GM10248 (cell line): Measurements from ENCODE around the gene SH2D3C.

Experiments used
- CTCF ChIA-PET: fragments of 300-600 bp; sonication (Branson Sonifier 250); formaldehyde crosslinking; extraction: SDS; loops from one replicate; lab custom pipeline; 2021; ENCODE audit warnings: antibody characterized with exemption; lab: Yijun Ruan, JAX
- POLR2A ChIA-PET: fragments of 350-650 bp; sonication (Branson Sonifier 250); formaldehyde crosslinking; extraction: SDS; loops from one replicate; lab custom pipeline; 2020; ENCODE audit warnings: antibody characterized with exemption; lab: Yijun Ruan, JAX
- DNase-seq: peaks from one replicate; pipeline ENCODE4 v3.0.0; 2012; ENCODE audit errors: extremely low spot score
- CTCF ChIP-seq: IDR thresholded peaks from 2 replicates; pipeline ENCODE4 v1.5.1; 2012; ENCODE audit warnings: mild to moderate bottlenecking, low read depth; ENCODE audit errors: extremely low read depth, missing control alignments, control extremely low read depth

Gene SH2D3C

DNA sequence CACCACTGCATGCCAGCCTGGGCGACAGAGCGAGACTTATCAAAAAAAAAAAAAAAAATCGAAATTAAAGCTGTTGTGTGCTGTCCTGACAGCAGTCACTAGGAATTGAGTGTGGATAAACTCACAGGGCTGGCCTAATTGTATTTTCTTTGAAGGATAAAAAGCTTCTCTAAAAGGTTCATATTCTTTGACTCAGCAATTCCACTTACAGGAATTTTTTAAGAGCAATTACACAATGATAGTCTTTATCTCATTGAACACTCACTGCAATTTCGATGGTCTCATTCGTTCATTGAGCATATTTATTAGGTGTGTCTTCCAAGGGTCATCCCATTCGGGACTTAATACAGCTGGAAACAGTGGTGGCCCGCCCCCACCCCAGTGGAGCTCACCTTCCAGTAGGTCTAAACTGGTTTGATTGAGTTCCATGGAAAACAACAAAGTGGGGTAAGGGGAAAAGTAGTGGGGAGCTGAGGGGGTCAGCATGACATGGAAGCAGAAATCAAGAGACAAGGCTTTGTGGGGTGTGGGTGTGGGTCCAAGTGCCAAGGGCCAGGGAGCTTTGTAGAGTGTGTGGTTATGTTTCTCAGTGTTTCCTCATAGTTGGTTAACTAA, 14.1 kb upstream of the SH2D3C start:
- no peak for DNase-seq
- POLR2A ChIA-PET: interaction anchor here (0.6 to 1.6 kb wide), 3 partner anchors 10 to 124 kb away, joined by 4 to 6 read pairs (median 5); partner anchors contain the start of genes FPGS and ST6GALNAC4
- TF ChIP-seq CTCF: no peak
- CTCF ChIA-PET: interaction anchor here (0.8 to 2.1 kb wide), 10 partner anchors 8 to 130 kb away, joined by 3 to 9 read pairs (median 4); partner anchors contain the start of gene TOR2A

DNA sequence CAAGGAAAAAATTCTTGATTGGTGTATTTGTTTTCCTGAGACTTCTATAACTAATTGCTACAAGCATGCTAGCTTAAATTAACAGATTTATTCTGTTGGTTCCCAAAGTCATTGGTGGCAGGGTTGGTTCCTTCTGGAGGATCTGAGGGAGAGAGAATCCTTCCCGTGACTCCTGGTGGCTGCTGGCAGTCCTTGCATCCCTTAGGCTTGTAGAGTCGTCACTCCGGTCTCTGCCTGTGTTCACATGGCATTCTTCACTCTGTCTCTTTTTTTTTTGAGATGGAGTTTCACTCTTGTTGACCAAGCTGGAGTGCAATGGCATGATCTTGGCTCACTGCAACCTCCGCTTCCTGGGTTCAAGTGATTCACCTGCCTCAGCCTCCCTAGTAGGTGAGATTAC, 12.6 kb upstream of the SH2D3C start:
- POLR2A ChIA-PET: no interaction called here
- no peak for TF ChIP-seq CTCF
- CTCF ChIA-PET: interaction anchor here (0.6 to 1.9 kb wide), 2 partner anchors 56 to 1964 kb away, joined by 3 to 5 read pairs; partner anchors contain the start of gene TOR2A
- DNase-seq: no peak

DNA sequence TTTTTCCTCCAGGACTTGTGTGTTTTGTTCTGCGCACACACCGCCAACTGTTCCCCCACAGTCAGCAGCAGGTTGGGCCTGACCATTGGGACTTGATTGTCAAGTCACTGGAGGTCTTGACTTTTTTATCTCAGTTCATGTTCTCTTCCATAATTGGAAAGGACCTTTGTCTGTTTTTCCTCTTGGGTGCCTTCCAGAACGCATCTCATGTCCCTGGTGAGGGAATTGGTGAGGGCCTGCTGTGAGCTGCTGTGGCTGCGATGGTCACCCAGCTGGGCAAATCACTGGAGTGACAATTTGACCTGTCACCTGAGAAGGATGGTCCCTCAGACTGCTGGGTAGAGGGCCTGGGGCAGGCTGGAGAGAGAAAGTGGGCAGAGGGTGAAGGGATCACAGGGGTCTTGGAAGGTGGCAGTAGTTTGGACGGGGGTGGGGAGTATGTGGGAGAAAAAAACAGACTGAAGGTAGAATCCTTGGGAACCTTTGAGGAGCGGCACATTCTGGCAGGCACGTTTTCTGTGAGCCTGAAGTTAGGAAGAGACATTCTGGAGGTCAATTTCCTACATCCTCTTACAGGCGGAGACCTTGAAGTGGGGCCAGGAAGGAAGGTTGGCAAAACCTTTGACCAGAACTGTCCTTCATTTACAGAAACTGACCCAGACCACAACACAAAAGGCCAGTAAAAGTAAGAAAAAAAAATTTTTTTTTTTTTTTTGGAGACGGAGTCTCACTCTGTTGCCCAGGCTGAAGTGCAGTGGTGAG, 11.8 kb upstream of the SH2D3C start:
- TF ChIP-seq CTCF: no peak
- POLR2A ChIA-PET: no interaction called here
- DNase-seq: no peak
- CTCF ChIA-PET: interaction anchor here (1.9 kb wide), 1 partner anchor 56 kb away, joined by 5 read pairs; the partner anchor contains the start of gene TOR2A

DNA sequence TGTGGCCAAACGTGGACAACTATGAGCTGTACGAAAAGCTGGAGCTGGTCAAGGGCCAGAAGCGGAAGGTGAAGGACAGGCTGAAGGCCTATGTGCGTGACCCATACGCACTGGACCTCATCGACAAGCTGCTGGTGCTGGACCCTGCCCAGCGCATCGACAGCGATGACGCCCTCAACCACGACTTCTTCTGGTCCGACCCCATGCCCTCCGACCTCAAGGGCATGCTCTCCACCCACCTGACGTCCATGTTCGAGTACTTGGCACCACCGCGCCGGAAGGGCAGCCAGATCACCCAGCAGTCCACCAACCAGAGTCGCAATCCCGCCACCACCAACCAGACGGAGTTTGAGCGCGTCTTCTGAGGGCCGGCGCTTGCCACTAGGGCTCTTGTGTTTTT, 10.7 kb upstream of the SH2D3C start:
- POLR2A ChIA-PET: interaction anchor here (0.5 kb wide), 1 partner anchor 128 kb away, joined by 4 read pairs; the partner anchor contains the start of gene ST6GALNAC4
- CTCF ChIA-PET: interaction anchor here (1.9 to 5.8 kb wide), 4 partner anchors 9 to 132 kb away, joined by 6 to 25 read pairs (median 16); no protein-coding TSS in a partner anchor
- TF ChIP-seq CTCF: no peak

GRCh38 chr9:127788337-127789011, 10.0 kb upstream of the SH2D3C start:
- POLR2A ChIA-PET: no interaction called here
- TF ChIP-seq CTCF: no peak
- DNase-seq: no peak
- CTCF ChIA-PET: interaction anchor here (1.3 to 10.6 kb wide), 7 partner anchors 10 to 203 kb away, joined by 4 to 62 read pairs (median 10); partner anchors contain the start of gene TOR2A

More for the DNA sequence above, 10.7 kb upstream of the SH2D3C start:
- DNase-seq: no peak

DNA sequence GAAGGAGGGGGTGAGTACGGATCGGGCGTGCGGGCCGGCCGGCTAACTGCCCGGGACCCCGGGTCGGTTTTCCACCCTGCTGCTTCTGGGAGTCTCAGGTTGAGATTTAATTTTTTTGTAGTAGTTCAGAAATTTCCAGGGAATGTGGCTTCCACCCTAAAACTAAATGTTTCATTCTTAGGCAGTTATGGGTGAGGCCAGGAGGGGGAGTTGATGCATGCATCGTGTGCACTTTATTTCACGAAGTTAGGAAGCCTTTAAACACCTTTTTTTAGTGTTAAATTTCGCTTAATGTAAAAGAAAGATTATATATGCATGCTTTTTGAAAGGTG, 8.3 kb upstream of the SH2D3C start:
- peak; percentile 18 for TF ChIP-seq CTCF
- DNase-seq: no peak
- ChIA-PET POLR2A (interaction anchor here (0.6 kb wide), 1 partner anchor 14 kb away, joined by 3 read pairs; no protein-coding TSS in a partner anchor), CTCF (interaction anchor here (0.6 to 10.6 kb wide), 6 partner anchors 12 to 139 kb away, joined by 3 to 62 read pairs (median 16); partner anchors contain the start of gene TOR2A)
